ENCODE data around the gene ANKRD52.
A peak's percentile ranks its signal among the peaks of the same experiment; 100 is the strongest.
"Not testable (repeated sequence)": the region's sequence is repeated elsewhere in the genome, so short reads cannot be mapped to it uniquely, and the experiment has no call there.

The ANKRD52 gene

GRCh38 chr12:56205445-56205844 lies 52.7 kb downstream of the ANKRD52 start:
- no peak for DNase-seq

- no peak for DNase-seq
Observed at GRCh38 chr12:56204275-56204674, 53.9 kb downstream of the ANKRD52 start.

GRCh38 chr12:56202838-56203237 lies 55.3 kb downstream of the ANKRD52 start:
- no peak for DNase-seq

- no peak for DNase-seq
Observed at GRCh38 chr12:56202366-56202765, 55.8 kb downstream of the ANKRD52 start.

- no peak for DNase-seq
Observed at GRCh38 chr12:56198836-56199235, 59.3 kb downstream of the ANKRD52 start.

- DNase-seq: no peak
Observed at GRCh38 chr12:56197921-56198635, 60.1 kb downstream of the ANKRD52 start.

GRCh38 chr12:56196818-56197550 lies 61.2 kb downstream of the ANKRD52 start:
- DNase-seq: not testable (repeated sequence)

GRCh38 chr12:56193025-56193578 lies 65.1 kb downstream of the ANKRD52 start:
- peak; percentile 81 for DNase-seq

- no peak for DNase-seq
Observed at GRCh38 chr12:56192582-56192981, 65.6 kb downstream of the ANKRD52 start.

GRCh38 chr12:56190695-56191155 lies 67.5 kb downstream of the ANKRD52 start:
- no peak for DNase-seq

GRCh38 chr12:56189918-56190694 lies 68.1 kb downstream of the ANKRD52 start:
- peak; percentile 80 for DNase-seq

- DNase-seq: peak; percentile 83
Observed at GRCh38 chr12:56189099-56189917, 68.9 kb downstream of the ANKRD52 start, which contains the start of gene SMARCC2. TSS of gene SMARCC2 (minus strand) at chr12:56189483. CDS start at chr12:56189461, 22 bp downstream.

GRCh38 chr12:56188778-56189098 lies 69.4 kb downstream of the ANKRD52 start:
- DNase-seq: peak; percentile 37

- DNase-seq: no peak
Observed at GRCh38 chr12:56188131-56188777, 69.9 kb downstream of the ANKRD52 start.
